Adrenal gland (tissue), 12 donors: ENCODE measurements around the gene DLK1. TPM values are rescaled to one million over a fixed set of nuclear protein-coding genes. Genes with fewer than 3 reads are reported as not detected.

Source experiments
- DNase-seq, 7 donors: peaks; one replicate each; pipeline ENCODE4 v3.0.0-alpha.2; 2019 to 2020
- H3K27ac ChIP-seq, 5 donors: fragments of 200-600 bp; sonication (generic) in 4 of 5; 1 replicate in 3 of 5; 2 replicates in 2 of 5; pipeline versions ENCODE4 v1.5.1 to v1.8.0; 2016 to 2020; ENCODE audit warnings: mild to moderate bottlenecking in 1 of 5
- H3K27me3 ChIP-seq: fragments of 200-600 bp; 2 replicates; pipeline ENCODE4 v1.8.0; 2021
- H3K36me3 ChIP-seq, 2 donors: fragments of 200-600 bp; replicated peaks in 1 of 2; 1 replicate in 1 of 2; 2 replicates in 1 of 2; pipeline versions ENCODE4 v1.5.1 to v1.8.0; 2018 to 2022
- H3K4me1 ChIP-seq, 2 donors: fragments of 200-600 bp; replicated peaks in 1 of 2; 1 replicate in 1 of 2; 2 replicates in 1 of 2; pipeline versions ENCODE4 v1.5.1 to v1.8.0; 2018 to 2021
- H3K4me3 ChIP-seq, 4 donors: fragments of 200-600 bp; sonication (generic) in 3 of 4; one replicate each; pipeline ENCODE4 v1.5.1; 2016 to 2018
- H3K9me3 ChIP-seq, 3 donors: fragments of 200-600 bp; sonication (generic) in 1 of 3; replicated peaks in 1 of 3; 1 replicate in 2 of 3; 2 replicates in 1 of 3; pipeline versions ENCODE4 v1.5.1 to v1.8.0; 2016 to 2021
- POLR2A ChIP-seq, 2 donors: fragments of 450-650 bp; IDR thresholded peaks; one replicate each; pipeline ENCODE4 v1.6.1; 2017; ENCODE audit warnings: antibody characterized with exemption in 2 of 2, mild to moderate bottlenecking in 2 of 2, moderate library complexity in 1 of 2
- WGBS, 4 donors: extraction: QIAGEN DNeasy Blood & Tissue Kit in 2 of 4; methylation state at CpG; one replicate each; pipeline versions ENCODE4 v1.1.5 to v1.1.7; 2013 to 2017; 5-methylcytosine and 5-hydroxymethylcytosine counted together
- intact Hi-C, 2 donors: fragments of 100-400 bp; cut with DNase I; formaldehyde crosslinking; loops; one replicate each; pipeline versions ENCODE4 v1.14.1 to v1.15.0; 2022 to 2023
- polyA plus RNA-seq, 3 donors: library from polyadenylated mRNA; stranded (reverse); fragments of 200-250 nt in 2 of 3; fragments of 350-450 nt in 1 of 3; fragmentation: Illumina TruSeq in 1 of 3; extraction: RNeasy Lipid Tissue Mini Kit (QIAGEN cat#74804) in 1 of 3; gene quantifications; one replicate each; pipeline ENCODE4 v1.2.3, GENCODE V29; 2013 to 2014
- total RNA-seq, 9 donors: library from RNA; depleted of rRNA in 4 of 9; stranded (reverse); fragments of >200 nt in 4 of 9; fragments of 120-200 nt in 1 of 9; fragmentation: NEBNext Ultra II Directional in 1 of 9; extraction: Animal tissue kit (Norgen Biotek cat#: 25700) in 1 of 9; gene quantifications; one replicate each; pipeline versions ENCODE4 v1.1.0 to v1.2.4, GENCODE V29; 2013 to 2023
- TF ChIP-seq, protein P1 (sequence below), 6 experiments: fragments of 450-650 bp in 4 of 6; fragments of 200-600 bp in 2 of 6; sonication (generic) in 1 of 6; IDR thresholded peaks; 1 replicate in 5 of 6; 2 replicates in 1 of 6; pipeline versions ENCODE4 v1.5.1 to v1.8.0; 2016 to 2021; ENCODE audit warnings: antibody characterized with exemption in 6 of 6, mild to moderate bottlenecking in 2 of 6, moderate library complexity in 1 of 6
- donor health status: healthy with polysubstance abuse.
- donor health status: Bipolar disorder and iron deficiency.
- donor health status: DM: yes; HTN: yes; CAD: no.
- donor health status: DM: no; HTN: no; CAD: no.
- donor health status: DM: no; HTN: no; CAD: no.
- donor health status: DM: yes; HTN: yes; CAD: no.

DLK1 gene
- total and polyA plus RNA-seq, 12 donors, result 426 to 2,787 (median 1,682) TPM

DNA sequence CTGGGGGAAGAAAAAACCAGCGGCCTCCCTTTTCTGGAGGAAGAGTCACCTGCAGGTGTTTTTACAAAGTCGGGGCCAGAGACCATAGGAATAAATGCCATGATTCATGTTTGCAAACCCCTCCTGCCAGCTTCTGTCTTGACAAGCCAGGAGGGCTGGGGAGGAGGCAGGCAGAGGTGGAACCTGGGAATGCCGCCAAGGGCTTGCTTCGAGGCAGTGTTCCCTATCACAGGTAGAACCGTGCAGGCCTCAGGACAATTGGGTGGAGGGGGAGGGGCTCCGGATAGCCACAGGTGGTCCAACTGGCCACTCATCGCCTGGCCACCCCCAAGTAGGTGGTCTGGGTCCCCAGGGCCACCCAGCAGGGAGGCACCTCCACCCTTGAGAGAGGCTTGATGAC is 14.2 kb upstream of the DLK1 start:
- no peak for TF ChIP-seq POLR2A (IDR thresholded peaks at IDR 0.05)
- TF ChIP-seq, protein P1, sequence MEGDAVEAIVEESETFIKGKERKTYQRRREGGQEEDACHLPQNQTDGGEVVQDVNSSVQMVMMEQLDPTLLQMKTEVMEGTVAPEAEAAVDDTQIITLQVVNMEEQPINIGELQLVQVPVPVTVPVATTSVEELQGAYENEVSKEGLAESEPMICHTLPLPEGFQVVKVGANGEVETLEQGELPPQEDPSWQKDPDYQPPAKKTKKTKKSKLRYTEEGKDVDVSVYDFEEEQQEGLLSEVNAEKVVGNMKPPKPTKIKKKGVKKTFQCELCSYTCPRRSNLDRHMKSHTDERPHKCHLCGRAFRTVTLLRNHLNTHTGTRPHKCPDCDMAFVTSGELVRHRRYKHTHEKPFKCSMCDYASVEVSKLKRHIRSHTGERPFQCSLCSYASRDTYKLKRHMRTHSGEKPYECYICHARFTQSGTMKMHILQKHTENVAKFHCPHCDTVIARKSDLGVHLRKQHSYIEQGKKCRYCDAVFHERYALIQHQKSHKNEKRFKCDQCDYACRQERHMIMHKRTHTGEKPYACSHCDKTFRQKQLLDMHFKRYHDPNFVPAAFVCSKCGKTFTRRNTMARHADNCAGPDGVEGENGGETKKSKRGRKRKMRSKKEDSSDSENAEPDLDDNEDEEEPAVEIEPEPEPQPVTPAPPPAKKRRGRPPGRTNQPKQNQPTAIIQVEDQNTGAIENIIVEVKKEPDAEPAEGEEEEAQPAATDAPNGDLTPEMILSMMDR (IDR thresholded peaks at IDR 0.05), result no peak
- H3K9me3 ChIP-seq, result no peaks in the 10 kb centered on the region
- H3K4me1 ChIP-seq, result peaks cover 31 to 58% of the 10 kb centered on the region in 2 donors
- DNase-seq, result no peak
- 62 to 92% (median 83%) methylated on average over 2 to 7 of the region's 7 CpGs for WGBS, 4 donors
- no peak overlapping the region for H3K4me3 ChIP-seq
- peak overlapping the region in 3 of 5 donors; percentile 93 to 97 (median 95) for H3K27ac ChIP-seq
- H3K27me3 ChIP-seq, result no peaks in the 10 kb centered on the region
- H3K36me3 ChIP-seq, result no peaks in the 10 kb centered on the region
- intact Hi-C loops, result loop anchor here in 1 of 2 donors (10.0 kb wide), 1 partner anchor 102 kb away; no protein-coding TSS in a partner anchor

DNA sequence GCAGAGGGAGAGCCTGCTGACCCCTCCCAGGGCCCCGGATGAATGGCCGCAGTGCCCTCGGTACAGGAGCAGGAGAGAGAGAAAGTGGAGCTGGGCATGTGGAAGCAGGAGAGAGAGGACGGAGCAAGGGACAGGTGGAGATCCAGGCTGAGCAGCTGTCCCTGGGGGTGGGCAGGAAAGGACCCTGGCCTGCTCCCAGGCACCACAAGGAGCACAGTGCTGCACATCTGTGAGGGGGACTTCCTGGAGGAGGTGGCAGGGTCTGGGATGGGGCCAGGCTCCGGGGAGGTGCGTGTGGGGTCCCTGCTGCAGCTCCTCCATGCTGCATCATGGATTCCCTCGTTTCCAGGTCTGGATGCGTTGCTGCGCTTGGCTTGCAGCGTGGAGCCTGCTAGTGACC is 13.0 kb upstream of the DLK1 start:
- TF ChIP-seq, protein P1 (IDR thresholded peaks at IDR 0.05), result no peak
- no peak for TF ChIP-seq POLR2A (IDR thresholded peaks at IDR 0.05)
- H3K27me3 ChIP-seq, result no peaks in the 10 kb centered on the region
- 76 to 83% (median 80%) methylated on average over 5 to 10 of the region's 10 CpGs for WGBS, 4 donors

GRCh38 chr14:100714258-100714892 is 12.3 kb upstream of the DLK1 start:
- Histone ChIP-seq H3K4me3 (no peak overlapping the region), H3K4me1 (peaks cover 26 to 45% of the 10 kb centered on the region in 2 donors), H3K9me3 (no peaks in the 10 kb centered on the region), H3K27ac (peak overlapping the region in 2 of 5 donors; percentile 54 to 72), H3K36me3 (no peaks in the 10 kb centered on the region), H3K27me3 (no peaks in the 10 kb centered on the region)
- intact Hi-C loops, result loop anchor here in 1 of 2 donors (10.0 kb wide), 1 partner anchor 100 kb away; no protein-coding TSS in a partner anchor
- TF ChIP-seq POLR2A (IDR thresholded peaks at IDR 0.05), result peak in 1 of 2 donors; percentile 17
- TF ChIP-seq, protein P1 (IDR thresholded peaks at IDR 0.05), result no peak
- DNase-seq, result peak in 6 of 7 donors; percentile 75 to 86 (median 80)
- WGBS, 4 donors, result 36 to 57% (median 44%) methylated on average over 17 to 23 of the region's 23 CpGs

More for the DNA sequence above, 13.0 kb upstream of the DLK1 start:
- Histone ChIP-seq H3K9me3 (no peaks in the 10 kb centered on the region), H3K4me1 (peaks cover 31 to 52% of the 10 kb centered on the region in 2 donors), H3K4me3 (no peak overlapping the region), H3K27ac (peak overlapping the region in 2 of 5 donors; percentile 54 to 72), H3K36me3 (no peaks in the 10 kb centered on the region)
- intact Hi-C loops, result loop anchor here in 1 of 2 donors (10.0 kb wide), 1 partner anchor 101 kb away; no protein-coding TSS in a partner anchor
- no peak for DNase-seq

DNA sequence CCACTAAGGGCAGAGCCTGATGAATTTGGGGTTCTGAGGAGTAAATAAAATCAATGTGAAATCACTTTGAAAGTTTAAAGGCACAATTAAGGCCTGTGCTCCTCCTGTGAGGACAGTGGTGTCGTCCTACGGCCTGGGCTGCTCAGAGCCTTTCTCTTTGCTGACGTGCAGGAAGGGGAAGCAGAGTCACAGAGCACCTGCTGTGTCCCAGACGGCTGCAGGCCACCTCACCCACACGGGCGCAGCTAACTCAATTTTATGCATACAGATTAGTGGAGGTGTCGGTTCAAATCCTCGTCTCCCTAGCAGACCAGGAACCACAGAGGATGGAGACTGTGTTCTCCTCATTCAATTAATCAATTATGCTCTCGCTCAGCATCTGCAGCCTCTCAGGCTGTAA is 11.4 kb upstream of the DLK1 start:
- Histone ChIP-seq H3K4me1 (peaks cover 20 to 36% of the 10 kb centered on the region in 2 donors), H3K36me3 (no peaks in the 10 kb centered on the region), H3K27ac (peak overlapping the region in 2 of 5 donors; percentile 54 to 72), H3K4me3 (no peak overlapping the region), H3K9me3 (no peaks in the 10 kb centered on the region), H3K27me3 (no peaks in the 10 kb centered on the region)
- WGBS, 4 donors, result 85 to 89% (median 87%) methylated on average over 9 of the region's 9 CpGs
- intact Hi-C loops, result loop anchor here in 1 of 2 donors (10.0 kb wide), 1 partner anchor 99 kb away; no protein-coding TSS in a partner anchor
- peak in 1 of 7 donors; percentile 82 for DNase-seq
- no peak for TF ChIP-seq POLR2A (IDR thresholded peaks at IDR 0.05)
- TF ChIP-seq, protein P1 (IDR thresholded peaks at IDR 0.05), result no peak
